GM21576 (cell line): Measurements from ENCODE around the gene ARHGEF11.

ENCODE experiments used
- ATAC-seq: cut with Tn5 transposase; IDR thresholded peaks from one replicate; pipeline ENCODE4 v1.9.1; 2021; ENCODE audit warnings: mild to moderate bottlenecking, moderate library complexity; ENCODE audit not compliant: unreplicated experiment

The ARHGEF11 gene

GRCh38 chr1:156912861-156913808 lies 132.4 kb downstream of the ARHGEF11 start:
- ATAC-seq = no peak

- no peak for ATAC-seq
Measured at GRCh38 chr1:156912310-156912709, 133.2 kb downstream of the ARHGEF11 start.

DNA sequence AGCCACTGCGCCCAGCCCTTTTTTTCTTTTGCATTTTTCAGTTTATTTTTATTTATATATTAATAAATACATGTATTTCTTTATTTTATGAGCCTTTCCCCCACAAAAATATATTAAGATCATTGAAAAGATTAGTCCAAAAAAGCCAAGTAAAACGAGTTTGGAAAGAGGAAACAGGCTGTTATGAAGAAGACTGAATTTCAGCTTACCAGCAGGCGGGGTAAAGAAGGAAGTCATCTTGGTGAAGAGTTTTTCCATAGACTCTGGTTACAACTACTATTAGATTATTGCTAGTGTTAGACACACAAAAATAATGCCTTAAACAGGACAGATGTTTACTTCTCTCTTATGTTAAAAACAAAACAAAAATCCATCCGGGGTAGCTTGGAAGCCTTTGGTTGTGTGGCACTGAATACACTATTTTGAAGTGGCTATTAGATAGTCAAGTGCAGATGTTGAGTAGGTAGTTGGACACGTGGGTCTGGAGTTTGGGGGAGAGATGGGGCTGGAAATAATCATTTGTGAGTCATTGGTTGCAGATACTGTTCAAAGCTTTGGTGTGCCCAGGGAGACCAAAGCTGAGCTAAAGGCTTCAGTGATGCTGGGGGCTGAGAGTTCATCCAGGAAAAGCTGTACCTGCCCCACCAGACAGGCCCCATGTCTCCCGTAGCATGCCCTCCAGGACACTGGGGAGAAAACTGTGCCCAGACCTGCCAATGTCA lies 133.8 kb downstream of the ARHGEF11 start:
- ATAC-seq = no peak

DNA sequence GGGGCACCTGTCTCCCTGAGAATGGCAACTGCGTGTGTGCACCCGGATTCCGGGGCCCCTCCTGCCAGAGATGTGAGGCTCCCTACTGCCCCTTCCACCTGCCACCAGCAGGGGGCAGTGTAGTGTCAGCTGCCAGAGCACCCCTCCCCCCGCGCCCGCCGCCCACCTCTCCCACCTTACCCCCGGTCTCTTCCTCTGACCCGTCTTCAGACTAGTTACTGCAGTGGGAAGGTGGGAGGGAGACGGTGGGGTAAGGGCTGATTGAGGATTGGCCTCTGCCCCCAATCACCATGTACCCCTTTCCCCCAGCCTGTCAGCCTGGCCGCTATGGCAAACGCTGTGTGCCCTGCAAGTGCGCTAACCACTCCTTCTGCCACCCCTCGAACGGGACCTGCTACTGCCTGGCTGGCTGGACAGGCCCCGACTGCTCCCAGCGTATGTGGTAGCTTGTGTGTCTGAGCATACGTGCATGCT lies 135.2 kb downstream of the ARHGEF11 start:
- no peak for ATAC-seq

GRCh38 chr1:156909671-156910070 lies 135.9 kb downstream of the ARHGEF11 start:
- ATAC-seq = no peak

- no peak for ATAC-seq
Measured at GRCh38 chr1:156908955-156909354, 136.6 kb downstream of the ARHGEF11 start.

GRCh38 chr1:156908541-156908940 lies 137.0 kb downstream of the ARHGEF11 start:
- no peak for ATAC-seq

GRCh38 chr1:156906206-156906906 lies 139.2 kb downstream of the ARHGEF11 start:
- no peak for ATAC-seq

DNA sequence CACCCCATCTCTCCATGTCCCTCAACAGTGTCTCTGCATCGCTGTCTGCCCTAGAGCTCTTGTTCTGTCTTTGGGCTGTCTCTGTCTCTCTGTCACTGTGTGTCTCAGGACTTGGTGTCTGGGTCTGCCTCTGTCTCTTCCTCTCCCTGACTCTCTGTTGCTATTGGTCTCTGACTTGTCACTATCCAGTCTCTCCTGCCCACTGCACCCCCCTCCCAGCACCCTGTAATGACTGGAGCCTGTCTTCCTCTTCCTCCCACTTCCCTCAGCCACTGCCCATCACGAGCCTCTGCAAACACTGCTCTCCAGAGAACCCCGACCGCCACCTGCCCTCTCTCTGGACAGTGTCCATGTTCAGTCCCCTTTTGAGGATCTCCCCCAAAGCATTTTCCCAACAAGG lies 139.9 kb downstream of the ARHGEF11 start:
- no peak for ATAC-seq

GRCh38 chr1:156905176-156905575 lies 140.4 kb downstream of the ARHGEF11 start:
- ATAC-seq = no peak

GRCh38 chr1:156904187-156904959 lies 141.2 kb downstream of the ARHGEF11 start:
- ATAC-seq = no peak

GRCh38 chr1:156903328-156904091 lies 142.0 kb downstream of the ARHGEF11 start:
- ATAC-seq = no peak

DNA sequence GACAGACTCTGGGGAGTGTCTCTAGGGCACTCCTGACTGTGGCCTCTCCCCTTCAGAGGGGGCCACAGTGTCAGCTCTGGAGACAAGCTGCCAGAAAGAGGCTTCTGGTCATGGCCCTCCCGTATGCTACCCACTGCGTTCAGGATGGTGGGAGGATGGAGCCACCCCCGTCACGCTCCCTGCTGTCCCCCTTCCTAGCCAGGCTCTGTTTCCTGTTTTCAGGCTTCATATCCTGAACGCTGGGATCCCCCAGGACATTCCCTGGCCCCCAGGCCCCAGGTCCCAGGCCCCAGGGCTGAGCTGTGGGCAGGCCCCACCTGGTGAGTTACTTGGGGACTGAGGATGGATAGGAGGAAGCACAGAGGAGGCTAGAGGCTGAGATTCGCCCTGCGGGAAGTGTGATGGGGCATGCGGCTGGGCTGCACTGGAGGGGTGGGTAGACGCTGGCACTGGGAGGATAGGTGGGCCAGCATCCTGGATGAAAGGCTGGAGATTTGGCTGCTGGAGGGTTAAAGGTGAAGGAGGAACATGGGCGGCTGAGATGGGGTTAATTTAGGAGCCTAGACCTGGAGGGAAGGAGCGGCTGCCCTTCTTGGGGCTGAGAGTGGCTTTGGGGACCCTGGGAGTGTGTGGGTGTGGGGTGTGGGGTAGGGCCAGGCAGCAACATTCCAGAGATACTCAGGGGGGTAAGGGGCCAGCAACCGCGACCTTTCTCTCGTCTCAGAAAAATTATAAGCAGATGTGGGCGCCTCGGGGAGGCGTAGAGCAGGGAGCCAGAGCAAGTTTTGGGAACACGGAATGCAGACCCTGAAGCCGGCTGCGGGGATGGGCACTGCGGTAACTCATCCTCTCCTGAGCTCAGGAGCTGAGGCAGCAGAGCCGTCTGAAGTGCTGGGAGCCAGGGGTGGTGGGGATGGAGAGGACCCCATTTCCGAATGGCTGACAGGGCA lies 143.3 kb downstream of the ARHGEF11 start:
- no peak for ATAC-seq

DNA sequence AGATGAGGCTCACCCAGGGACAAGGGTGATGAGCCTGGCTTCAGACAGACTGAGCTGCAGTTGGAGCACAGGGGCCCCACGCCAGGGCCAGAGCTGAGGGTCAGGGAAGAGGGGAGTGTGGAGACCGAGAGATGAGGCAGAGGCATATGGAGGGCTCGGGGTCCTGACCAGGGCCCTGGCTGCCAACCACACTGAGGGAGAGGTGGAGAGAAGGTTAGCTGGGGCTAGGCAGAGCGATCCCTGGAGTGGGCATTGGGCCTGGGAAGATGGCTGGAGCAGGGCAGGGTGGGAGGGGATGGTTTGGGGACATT lies 144.0 kb downstream of the ARHGEF11 start:
- ATAC-seq = no peak

DNA sequence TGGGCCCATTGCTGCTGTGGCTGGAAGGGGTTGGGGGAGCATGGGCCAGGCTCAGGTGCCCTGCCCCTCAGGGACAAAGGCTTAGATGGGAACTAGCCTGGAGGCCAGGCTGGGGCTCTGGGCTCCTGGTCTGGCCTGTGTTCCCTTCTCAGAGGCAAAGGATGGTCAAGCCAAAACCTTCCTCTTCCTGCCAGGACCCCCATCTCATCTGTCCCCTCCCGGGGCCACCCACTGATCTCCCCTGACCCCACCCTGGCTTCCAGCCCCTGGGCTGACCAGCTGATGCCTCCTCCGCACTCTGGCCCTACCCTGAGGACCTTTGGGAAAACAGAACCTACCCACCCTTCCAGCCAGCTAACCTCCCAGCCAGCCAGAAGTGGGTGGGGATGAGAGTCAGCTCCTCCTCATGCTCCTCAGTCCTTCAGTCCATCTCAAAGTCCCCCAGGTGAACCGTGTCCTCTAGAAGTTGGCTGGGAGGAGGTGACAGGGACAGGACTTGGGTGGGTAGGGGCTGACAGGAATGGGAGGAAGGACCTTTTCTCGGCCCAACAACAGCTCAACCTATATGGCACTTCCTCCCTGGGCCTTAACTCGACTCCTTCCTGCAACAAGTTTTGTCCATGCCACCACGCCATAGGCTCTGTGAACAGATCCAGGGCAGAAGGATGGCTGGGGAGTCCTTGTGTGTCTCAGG lies 144.5 kb downstream of the ARHGEF11 start:
- ATAC-seq = no peak

- no peak for ATAC-seq
Measured at GRCh38 chr1:156899956-156900718, 145.4 kb downstream of the ARHGEF11 start.

- no peak for ATAC-seq
Measured at GRCh38 chr1:156898971-156899664, 146.4 kb downstream of the ARHGEF11 start.
